ENCODE measurements around the gene GOPC.

DNA sequence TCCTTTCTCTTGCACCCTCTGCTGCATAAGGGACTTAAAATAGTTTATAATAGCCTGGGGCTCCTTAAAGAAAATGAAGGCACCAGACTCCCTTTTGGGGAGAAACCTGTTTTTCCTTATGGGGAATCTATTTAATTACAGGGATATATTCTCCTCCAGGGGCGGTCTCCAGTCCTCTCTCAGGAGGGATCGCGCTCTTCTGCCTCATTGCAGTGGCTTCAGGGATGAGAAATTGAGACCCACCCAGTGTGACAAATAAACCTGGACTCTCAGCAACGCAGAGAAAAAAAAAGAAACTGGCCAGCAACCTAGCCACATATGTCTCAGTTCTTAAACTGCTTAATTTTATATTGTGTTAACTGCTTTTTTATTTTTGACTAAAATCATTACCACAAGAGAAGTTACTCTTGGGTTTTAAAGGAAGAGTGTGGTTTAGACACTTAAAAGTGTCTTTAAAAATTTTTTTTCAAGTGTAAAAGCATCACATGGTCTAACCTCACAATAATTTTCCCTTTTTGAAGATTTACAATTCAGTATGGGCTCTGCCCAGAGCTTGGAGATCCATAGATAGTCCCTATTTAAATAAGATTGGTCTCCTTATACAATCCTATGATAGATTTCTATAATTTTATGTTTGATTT lies 11.7 kb upstream of the GOPC start:
- TF ChIP-seq POLR2AphosphoS5 (IDR thresholded peaks at IDR 0.05; ENCODE audit: low read depth, low read length): no peak
- TF ChIP-seq TAF1 (IDR thresholded peaks at IDR 0.05; ENCODE audit: borderline replicate concordance, insufficient read depth, low read length): no peak
- TF ChIP-seq SIN3A (IDR thresholded peaks at IDR 0.05; ENCODE audit: borderline replicate concordance, insufficient read depth, low read length): no peak
- no peak for TF ChIP-seq REST (IDR thresholded peaks at IDR 0.05; ENCODE audit: insufficient read depth in 1 of 2, low read depth in 2 of 2, low read length in 2 of 2)
- no peak for TF ChIP-seq FOXP2 (optimal IDR thresholded peaks at IDR 0.05; ENCODE audit: borderline replicate concordance, extremely low read depth, extremely low read length, insufficient read depth)

Data from PFSK-1 (cell line).